OCI-LY7 (cell line): ENCODE measurements around the gene ADARB2. TPM values are rescaled to one million over a fixed set of nuclear protein-coding genes. Genes with fewer than 3 reads are reported as not detected.

Experiments
- BruUV-seq: library from RNA; stranded (reverse); fragments of 400-500 nt; replicated peaks from 2 replicates; lab custom pipeline; 2021; lab: Mats Ljungman, UMichigan
- CTCF ChIA-PET: fragments of 300-600 bp; sonication (Branson Sonifier 250); formaldehyde crosslinking; loops from one replicate; lab custom pipeline; 2022; ENCODE audit warnings: antibody characterized with exemption; ENCODE audit not compliant: unreplicated experiment; lab: Charles Lee
- POLR2A ChIA-PET: fragments of 300-600 bp; sonication (Branson Sonifier 250); formaldehyde crosslinking; loops from one replicate; lab custom pipeline; 2022; ENCODE audit warnings: antibody characterized with exemption; lab: Charles Lee
- DNase-seq: peaks from one replicate; pipeline ENCODE4 v3.0.0-alpha.2; 2015; ENCODE audit warnings: low spot score
- H2AFZ ChIP-seq: fragments of 200-600 bp; sonication (generic), shearing (Covaris generic); 2 replicates; pipeline ENCODE4 v1.6.1; 2014; ENCODE audit warnings: mild to moderate bottlenecking, antibody characterized with exemption, low read length, moderate library complexity
- H3K27ac ChIP-seq: fragments of 200-600 bp; sonication (generic); 2 replicates; pipeline ENCODE4 v1.5.1; 2014; ENCODE audit warnings: mixed run types, low read depth, mild to moderate bottlenecking, moderate library complexity, low read length, inconsistent platforms; ENCODE audit not compliant: poor library complexity, severe bottlenecking
- H3K36me3 ChIP-seq: fragments of 200-600 bp; sonication (generic); 2 replicates; pipeline ENCODE4 v1.6.1; 2014; ENCODE audit warnings: mild to moderate bottlenecking, antibody characterized with exemption, low read length, moderate library complexity, mixed read lengths; ENCODE audit not compliant: insufficient read depth
- H3K4me1 ChIP-seq: fragments of 200-600 bp; sonication (generic); 2 replicates; pipeline ENCODE4 v1.5.1; 2014; ENCODE audit warnings: mild to moderate bottlenecking, low read length; ENCODE audit not compliant: insufficient read depth, poor library complexity, severe bottlenecking
- H3K4me2 ChIP-seq: fragments of 200-600 bp; sonication (generic); 2 replicates; pipeline ENCODE4 v1.6.1; 2014; ENCODE audit warnings: mild to moderate bottlenecking, low read length
- H3K4me3 ChIP-seq: fragments of 200-600 bp; sonication (generic); 2 replicates; pipeline ENCODE4 v1.5.1; 2014; ENCODE audit warnings: mild to moderate bottlenecking, low read depth, low read length; ENCODE audit not compliant: poor library complexity, severe bottlenecking
- H3K79me2 ChIP-seq: fragments of 200-600 bp; sonication (generic); 2 replicates; pipeline ENCODE4 v1.6.1; 2016; ENCODE audit warnings: low read depth, mild to moderate bottlenecking, low read length, moderate library complexity, mixed read lengths; ENCODE audit not compliant: insufficient read depth
- H3K9me2 ChIP-seq: fragments of 200-600 bp; sonication (generic); 2 replicates; pipeline ENCODE4 v1.6.1; 2016; ENCODE audit warnings: mild to moderate bottlenecking, low read length, mixed read lengths; ENCODE audit not compliant: insufficient read depth
- H3K9me3 ChIP-seq: fragments of 200-600 bp; sonication (generic); 2 replicates; pipeline ENCODE4 v1.6.1; 2014; ENCODE audit warnings: mild to moderate bottlenecking, mixed run types, low read length, mixed read lengths
- H4K20me1 ChIP-seq: fragments of 200-600 bp; sonication (generic); 2 replicates; pipeline ENCODE4 v1.6.1; 2014; ENCODE audit warnings: mild to moderate bottlenecking, antibody characterized with exemption, low read length, moderate library complexity, mixed read lengths; ENCODE audit not compliant: insufficient read depth
- CTCF ChIP-seq: fragments of 200-600 bp; sonication (generic); conservative IDR thresholded peaks from 2 replicates; pipeline ENCODE4 v1.5.1; 2014; ENCODE audit warnings: mild to moderate bottlenecking, antibody characterized with exemption, low read length, moderate library complexity, mixed read lengths
- EZH2phosphoT487 ChIP-seq: fragments of 200-600 bp; sonication (generic); IDR thresholded peaks from 2 replicates; pipeline ENCODE4 v1.6.1; 2018; ENCODE audit warnings: low read depth, borderline replicate concordance, mild to moderate bottlenecking, mixed run types, antibody characterized with exemption, low read length, moderate library complexity, mixed read lengths
- intact Hi-C: fragments of 100-400 bp; cut with micrococcal nuclease; formaldehyde crosslinking; loops from one replicate; pipeline ENCODE4 v1.10.0; 2022; ENCODE audit not compliant: unreplicated experiment
- total RNA-seq, 2 experiments: library from RNA; depleted of rRNA in 1 of 2; stranded (reverse); fragments of >200 nt in 1 of 2; shearing (Covaris generic) in 1 of 2; gene quantifications; 2 replicates each; pipeline ENCODE4 v1.2.3, GENCODE V29; 2014 to 2022

Gene ADARB2
- total RNA-seq, 2 experiments from 2014 or later, result 0.03 TPM; not detected in 1

DNA sequence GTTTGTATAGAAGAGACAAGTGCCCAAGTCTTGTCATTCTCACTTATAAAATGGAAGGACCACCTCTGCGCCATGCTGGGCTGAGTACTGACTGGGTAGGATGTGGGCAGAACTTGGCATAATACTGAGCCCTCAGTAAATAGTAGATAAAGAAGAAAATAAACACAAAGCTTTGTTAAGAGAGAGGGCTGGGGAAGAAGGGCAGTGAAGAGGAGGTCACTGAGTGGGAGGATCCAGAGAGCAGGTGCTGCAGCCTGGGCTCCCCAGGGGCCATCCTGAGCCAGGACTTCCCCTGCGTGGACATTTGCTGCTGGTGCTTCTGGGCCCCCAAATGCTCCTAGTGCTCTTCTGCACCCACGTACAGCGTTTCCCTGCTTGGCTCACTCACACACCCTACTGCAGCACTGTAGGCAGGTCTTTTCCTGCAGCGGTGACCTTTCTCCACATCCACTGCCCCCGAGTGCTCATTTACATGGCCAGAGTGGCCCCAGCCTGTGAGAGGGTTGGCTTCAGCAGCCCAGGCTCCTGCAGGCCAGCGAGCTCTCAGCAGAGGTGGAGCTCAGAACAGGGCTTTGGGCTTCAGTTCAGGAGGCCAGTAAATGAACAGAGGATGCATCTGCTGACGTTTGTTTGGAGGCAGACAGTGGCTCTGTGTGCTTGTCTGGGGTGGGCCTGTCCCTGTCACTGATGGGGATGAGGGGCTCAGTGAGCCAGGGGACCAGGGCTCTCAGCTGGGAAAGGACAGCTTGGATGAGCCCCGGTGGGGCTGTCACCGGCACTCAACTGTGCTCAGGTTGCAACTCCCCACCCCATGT, 164.6 kb downstream of the ADARB2 start:
- no peak overlapping the region for H3K27ac ChIP-seq
- H3K4me1 ChIP-seq, result peaks cover 10% of the 10 kb centered on the region
- no peaks in the 10 kb centered on the region for H3K36me3 ChIP-seq
- TF ChIP-seq EZH2phosphoT487, result no peak
- no peaks in the 10 kb centered on the region for H3K79me2 ChIP-seq
- POLR2A ChIA-PET, result no interaction called here
- no peak overlapping the region for H3K4me2 ChIP-seq
- no peaks in the 10 kb centered on the region for H3K9me2 ChIP-seq
- intact Hi-C loops, result no loop called here
- H2AFZ ChIP-seq, result no peak overlapping the region
- H4K20me1 ChIP-seq, result no peaks in the 10 kb centered on the region; the same call in 1 of the 2 replicates
- no peaks in the 10 kb centered on the region for H3K9me3 ChIP-seq
- no peak for DNase-seq
- no TSS peak for BruUV-seq
- CTCF ChIA-PET, result no interaction called here
- H3K4me3 ChIP-seq, result no peak overlapping the region

DNA sequence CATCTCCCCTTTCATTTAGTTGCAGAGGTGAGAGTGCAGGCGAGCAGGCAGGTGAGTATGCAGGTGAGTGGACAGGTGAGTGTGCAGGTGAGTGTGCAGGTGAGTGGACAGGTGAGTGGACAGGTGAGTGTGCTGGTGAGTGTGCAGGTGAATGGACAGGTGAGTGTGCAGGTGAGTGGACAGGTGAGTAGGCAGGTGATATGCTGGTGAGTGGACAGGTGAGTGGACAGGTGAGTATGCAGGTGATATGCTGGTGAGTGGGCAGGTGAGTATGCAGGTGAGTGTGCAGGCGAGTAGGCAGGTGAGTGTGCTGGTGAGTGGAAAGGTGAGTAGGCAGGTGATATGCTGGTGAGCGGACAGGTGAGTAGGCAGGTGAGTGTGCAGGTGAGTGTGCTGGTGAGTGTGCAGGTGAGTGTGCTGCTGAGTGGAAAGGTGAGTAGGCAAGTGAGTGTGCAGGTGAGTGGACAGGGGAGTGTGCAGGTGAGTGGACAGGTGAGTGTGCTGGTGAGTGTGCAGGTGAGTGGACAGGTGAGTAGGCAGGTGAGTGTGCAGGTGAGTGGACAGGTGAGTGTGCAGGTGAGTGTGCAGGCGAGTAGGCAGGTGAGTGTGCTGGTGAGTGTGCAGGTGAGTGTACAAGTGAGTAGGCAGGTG, 165.6 kb downstream of the ADARB2 start:
- DNase-seq, result no peak
- BruUV-seq, result no TSS peak

More for the DNA sequence above, 165.6 kb downstream of the ADARB2 start:
- Histone ChIP-seq H3K4me3 (no peak overlapping the region), H2AFZ (no peak overlapping the region), H3K9me3 (no peaks in the 10 kb centered on the region), H3K9me2 (no peaks in the 10 kb centered on the region), H3K27ac (no peak overlapping the region), H3K4me2 (no peak overlapping the region), H3K79me2 (no peaks in the 10 kb centered on the region), H3K36me3 (no peaks in the 10 kb centered on the region), H3K4me1 (peaks cover 5% of the 10 kb centered on the region), H4K20me1 (no peaks in the 10 kb centered on the region; the same call in 1 of the 2 replicates)
- TF ChIP-seq CTCF (no peak), EZH2phosphoT487 (no peak)
- ChIA-PET CTCF (no interaction called here), POLR2A (no interaction called here)
- intact Hi-C loops, result no loop called here
